Keratinocyte (primary cell): ENCODE results near the gene ANGEL2. TPM values are rescaled to one million over a fixed set of nuclear protein-coding genes. Genes with fewer than 3 reads are reported as not detected.
"Not testable (repeated sequence)": the region's sequence is repeated elsewhere in the genome, so short reads cannot be mapped to it uniquely, and the experiment has no call there.

Experiments
- DNase-seq: peaks from one replicate; pipeline ENCODE4 v3.0.0-alpha.2; 2011; ENCODE audit warnings: low read depth, missing footprints, low spot score
- FAIRE-seq: peaks from 2 replicates; lab custom pipeline; 2011; peaks lifted over from hg19 to GRCh38; lab: Jason Lieb, UNC
- H2AFZ ChIP-seq: 2 replicates; pipeline ENCODE4 v1.6.0; 2012; ENCODE audit warnings: low read length, control low read depth, inconsistent platforms; ENCODE audit not compliant: control insufficient read depth
- H3K27ac ChIP-seq: 2 replicates; pipeline ENCODE4 v1.5.1; 2011; ENCODE audit warnings: low read length; ENCODE audit not compliant: control insufficient read depth, insufficient read depth
- H3K27me3 ChIP-seq: 3 replicates; pipeline ENCODE4 v1.6.0; 2011; ENCODE audit warnings: low read length; ENCODE audit not compliant: control insufficient read depth, insufficient read depth; ENCODE audit errors: extremely low read depth
- H3K36me3 ChIP-seq, 2 experiments: 2 replicates in 1 of 2; 3 replicates in 1 of 2; pipeline ENCODE4 v1.5.1; 2011; ENCODE audit warnings: low read length in 2 of 2, mild to moderate bottlenecking in 1 of 2; ENCODE audit not compliant: control insufficient read depth in 2 of 2, insufficient read depth in 2 of 2; ENCODE audit errors: extremely low read depth in 1 of 2
- H3K4me1 ChIP-seq: 3 replicates; pipeline ENCODE4 v1.5.1; 2011; ENCODE audit warnings: low read length; ENCODE audit not compliant: control insufficient read depth, insufficient read depth; ENCODE audit errors: extremely low read depth
- H3K4me2 ChIP-seq: 3 replicates; pipeline ENCODE4 v1.6.0; 2011; ENCODE audit warnings: low read depth, low read length; ENCODE audit not compliant: control insufficient read depth, insufficient read depth; ENCODE audit errors: extremely low read depth
- H3K4me3 ChIP-seq, 3 experiments: fragments of 200-600 bp in 1 of 3; sonication (generic) in 1 of 3; 2 replicates in 2 of 3; 3 replicates in 1 of 3; pipeline ENCODE4 v1.5.1; 2011 to 2016; ENCODE audit warnings: low read length in 3 of 3, mild to moderate bottlenecking in 3 of 3, control low read depth in 2 of 3, inconsistent platforms in 1 of 3, low read depth in 1 of 3, mixed read lengths in 1 of 3, mixed run types in 1 of 3, moderate library complexity in 1 of 3; ENCODE audit not compliant: control insufficient read depth in 2 of 3, insufficient read depth in 2 of 3; ENCODE audit errors: extremely low read depth in 1 of 3
- H3K79me2 ChIP-seq: 2 replicates; pipeline ENCODE4 v1.6.0; 2012; ENCODE audit warnings: low read length; ENCODE audit not compliant: control insufficient read depth, insufficient read depth
- H3K9ac ChIP-seq: 3 replicates; pipeline ENCODE4 v1.6.0; 2011; ENCODE audit warnings: low read length; ENCODE audit not compliant: control insufficient read depth, insufficient read depth; ENCODE audit errors: extremely low read depth
- H3K9me1 ChIP-seq: 3 replicates; pipeline ENCODE4 v1.6.0; 2011; ENCODE audit warnings: low read length; ENCODE audit not compliant: control insufficient read depth, insufficient read depth; ENCODE audit errors: extremely low read depth
- H3K9me3 ChIP-seq: 2 replicates; pipeline ENCODE4 v1.5.1; 2012; ENCODE audit warnings: low read depth, low read length; ENCODE audit not compliant: control insufficient read depth
- H4K20me1 ChIP-seq: 3 replicates; pipeline ENCODE4 v1.6.0; 2011; ENCODE audit warnings: low read length; ENCODE audit not compliant: control insufficient read depth, insufficient read depth; ENCODE audit errors: extremely low read depth
- CTCF ChIP-seq, 3 experiments: IDR thresholded peaks in 1 of 3; conservative IDR thresholded peaks in 1 of 3; optimal IDR thresholded peaks in 1 of 3; 2 replicates in 2 of 3; 3 replicates in 1 of 3; pipeline versions ENCODE3 to v1.5.1; 2011; ENCODE audit warnings: low read length in 3 of 3, mild to moderate bottlenecking in 3 of 3, moderate library complexity in 2 of 3, control low read depth in 1 of 3, inconsistent platforms in 1 of 3; ENCODE audit not compliant: insufficient read depth in 2 of 3; ENCODE audit errors: extremely low read depth in 1 of 3
- EZH2 ChIP-seq: IDR thresholded peaks from one replicate; pipeline ENCODE4 v1.6.1; 2012; ENCODE audit warnings: inconsistent platforms, mild to moderate bottlenecking, low read length, moderate library complexity
- dilution Hi-C: fragments of 300-500 bp; cut with MboI; formaldehyde crosslinking; loops from one replicate; pipeline ENCODE4 v1.7.0; 2020; ENCODE audit warnings: low sequenced_read_pairs; ENCODE audit not compliant: extremely low pct_ligation_motif_present
- polyA plus RNA-seq, 5 experiments: library from polyadenylated mRNA; depleted of rRNA in 3 of 5; stranded (reverse) in 3 of 5; stranded (forward) in 1 of 5; unstranded in 1 of 5; fragments of >200 nt; gene quantifications; 1 replicate in 1 of 5; 2 replicates in 3 of 5; 3 replicates in 1 of 5; pipeline versions ENCODE4 v1.2.1 to v1.2.3, GENCODE V29; 2011 to 2012; ENCODE audit warnings: missing spikeins in 2 of 5, low read depth in 1 of 5, low replicate concordance in 1 of 5

ANGEL2 gene
- polyA plus RNA-seq, 1 donor (not counting 4 experiments of a cell fraction or from before 2014, with no cell fraction given): 25.6 TPM

GRCh38 chr1:213034713-213035112 is 19.0 kb upstream of the ANGEL2 start:
- no peaks in the 10 kb centered on the region for H3K27me3 ChIP-seq

DNA sequence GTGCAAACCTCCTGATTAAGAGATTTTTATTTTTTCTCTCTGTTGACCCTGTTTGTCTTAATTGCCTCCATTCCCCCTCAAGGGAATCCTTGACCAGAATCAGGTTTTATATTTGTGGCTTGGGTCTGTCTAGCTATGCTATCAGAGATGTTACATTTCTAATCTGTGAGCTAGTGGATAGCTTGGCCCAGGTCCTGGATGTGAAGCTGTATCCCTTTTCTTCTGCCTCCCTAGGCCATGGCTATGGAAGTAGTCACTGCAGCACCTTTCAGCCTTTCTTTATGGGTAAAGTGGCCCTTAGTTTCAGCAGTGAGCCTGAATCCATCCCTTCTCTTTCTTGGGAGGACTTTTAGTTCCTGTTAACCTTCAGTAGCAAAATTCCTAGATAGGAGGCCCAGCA is 17.0 kb upstream of the ANGEL2 start:
- Histone ChIP-seq H3K4me3 (no peak overlapping the region), H3K9me1 (no peaks in the 10 kb centered on the region), H3K4me1 (no peaks in the 10 kb centered on the region), H3K27ac (no peak overlapping the region), H3K79me2 (no peaks in the 10 kb centered on the region), H2AFZ (no peak overlapping the region), H3K36me3 (no peaks in the 10 kb centered on the region), H3K9ac (no peak overlapping the region), H3K4me2 (no peak overlapping the region), H4K20me1 (no peaks in the 10 kb centered on the region), H3K27me3 (no peaks in the 10 kb centered on the region), H3K9me3 (no peaks in the 10 kb centered on the region)
- dilution Hi-C loops: no loop called here
- FAIRE-seq (no peak), DNase-seq (no peak)
- TF ChIP-seq CTCF (optimal IDR thresholded peaks at IDR 0.05 in 1 of 3, IDR thresholded peaks at IDR 0.05 in 1 of 3, conservative IDR thresholded peaks at IDR 0.05 in 1 of 3; ENCODE audit: extremely low read depth in 1 of 3, insufficient read depth in 2 of 3, low read length in 3 of 3): no peak
- no peak for TF ChIP-seq EZH2

More at GRCh38 chr1:213034713-213035112, 19.0 kb upstream of the ANGEL2 start:
- no peaks in the 10 kb centered on the region for H3K4me1 ChIP-seq
- no peaks in the 10 kb centered on the region for H3K79me2 ChIP-seq
- no peak for DNase-seq
- H3K9me3 ChIP-seq: no peaks in the 10 kb centered on the region
- dilution Hi-C loops: no loop called here
- no peak overlapping the region for H3K9ac ChIP-seq
- no peaks in the 10 kb centered on the region for H4K20me1 ChIP-seq
- no peak for FAIRE-seq
- no peak for TF ChIP-seq EZH2
- no peak for TF ChIP-seq CTCF (optimal IDR thresholded peaks at IDR 0.05 in 1 of 3, IDR thresholded peaks at IDR 0.05 in 1 of 3, conservative IDR thresholded peaks at IDR 0.05 in 1 of 3; ENCODE audit: extremely low read depth in 1 of 3, insufficient read depth in 2 of 3, low read length in 3 of 3)
- no peak overlapping the region for H3K4me3 ChIP-seq
- no peak overlapping the region for H2AFZ ChIP-seq
- no peak overlapping the region for H3K27ac ChIP-seq
- no peaks in the 10 kb centered on the region for H3K36me3 ChIP-seq
- H3K4me2 ChIP-seq: no peak overlapping the region
- H3K9me1 ChIP-seq: no peaks in the 10 kb centered on the region

GRCh38 chr1:213027024-213027423 is 11.4 kb upstream of the ANGEL2 start:
- H2AFZ ChIP-seq, H3K27ac ChIP-seq, H3K36me3 ChIP-seq, DNase-seq, H4K20me1 ChIP-seq, H3K79me2 ChIP-seq, H3K4me3 ChIP-seq, H3K9me1 ChIP-seq, H3K9me3 ChIP-seq, H3K4me1 ChIP-seq, H3K27me3 ChIP-seq, dilution Hi-C loops, H3K9ac ChIP-seq, H3K4me2 ChIP-seq, FAIRE-seq: not testable (repeated sequence)
